Measurements from ENCODE around the gene KRTAP5-5. TPM values are rescaled to one million over a fixed set of nuclear protein-coding genes. Genes with fewer than 3 reads are reported as not detected.

KRTAP5-5 gene
- total and polyA plus RNA-seq, 2 of the 13 experiments (the other 11 are each of a cell fraction or from before 2014, with no cell fraction given), result not detected

- no peak overlapping the region for H3K9ac ChIP-seq (ENCODE audit: insufficient read depth, low read depth, low read length)
- DNase-seq (ENCODE audit: low spot score) (no peak), ATAC-seq (no peak), FAIRE-seq (no peak)
- H3K4me2 ChIP-seq (ENCODE audit: low read depth, low read length), result no peak overlapping the region
- no peak overlapping the region for H3K4me3 ChIP-seq (replicated peaks in 1 of 3; ENCODE audit: insufficient read depth in 1 of 3, low read depth in 2 of 3, low read length in 3 of 3)
- H3K27me3 ChIP-seq (ENCODE audit: control insufficient read depth in 1 of 2, insufficient read depth in 2 of 2, low read length in 2 of 2), result peaks cover 15 to 52% of the 10 kb centered on the region in 2 experiments
- no peak overlapping the region for H2AFZ ChIP-seq (ENCODE audit: low read length)
- no peaks in the 10 kb centered on the region for H4K20me1 ChIP-seq (ENCODE audit: insufficient read depth, low read length)
- in situ Hi-C loops (cut with HindIII; ENCODE audit: extremely low pct_ligation_motif_present, low pct_unique_long_range_greater_than_20kb) (no loop called here), intact Hi-C loops (cut with micrococcal nuclease; ENCODE audit: unreplicated experiment) (loop anchor here (5.0 kb wide), 1 partner anchor 77 kb away; no protein-coding TSS in a partner anchor)
- H3K79me2 ChIP-seq (ENCODE audit: insufficient read depth, low read length), result no peaks in the 10 kb centered on the region
- no TSS peak for BruUV-seq (replicated peaks)
- H3K9me3 ChIP-seq (ENCODE audit: low read length), result no peaks in the 10 kb centered on the region
- WGBS (ENCODE audit: low lambda C conversion rate), result 36% methylated on average over 16 of the region's 16 CpGs
- ChIA-PET POLR2A (no interaction called here), CTCF (ENCODE audit: low intra/inter-chr PET ratio, low total read pairs) (no interaction called here)
- no peaks in the 10 kb centered on the region for H3K36me3 ChIP-seq (replicated peaks in 1 of 2; ENCODE audit: control insufficient read depth in 1 of 2, insufficient read depth in 2 of 2, low read length in 2 of 2)
- TF ChIP-seq ZNF589 (CRISPR knock-in tag; conservative IDR thresholded peaks at IDR 0.05) (no peak), ZNF503 (CRISPR knock-in tag; IDR thresholded peaks at IDR 0.05) (no peak), HOXD1 (CRISPR knock-in tag; IDR thresholded peaks at IDR 0.05) (no peak), ZNF235 (CRISPR knock-in tag; IDR thresholded peaks at IDR 0.05; ENCODE audit: borderline replicate concordance) (no peak), MEIS2 (CRISPR knock-in tag; IDR thresholded peaks at IDR 0.05) (no peak), E2F1 (CRISPR knock-in tag; IDR thresholded peaks at IDR 0.05) (no peak), ZNF496 (CRISPR knock-in tag; IDR thresholded peaks at IDR 0.05; ENCODE audit: insufficient replicate concordance) (no peak)
- no peaks in the 10 kb centered on the region for H3K4me1 ChIP-seq (ENCODE audit: insufficient read depth, low read length)
- H3K27ac ChIP-seq (ENCODE audit: extremely low read length, insufficient read depth, low read length), result no peak overlapping the region
Observed at GRCh38 chr11:1624621-1625020, 5.0 kb upstream of the KRTAP5-5 start.
